ENCODE results near the gene NOVA2. TPM values are rescaled to one million over a fixed set of nuclear protein-coding genes. Genes with fewer than 3 reads are reported as not detected.

The NOVA2 gene
- total and polyA plus RNA-seq, 2 of the 8 experiments (the other 6 are each of a cell fraction or from before 2014, with no cell fraction given) = 3.2 to 24.6 TPM

DNA sequence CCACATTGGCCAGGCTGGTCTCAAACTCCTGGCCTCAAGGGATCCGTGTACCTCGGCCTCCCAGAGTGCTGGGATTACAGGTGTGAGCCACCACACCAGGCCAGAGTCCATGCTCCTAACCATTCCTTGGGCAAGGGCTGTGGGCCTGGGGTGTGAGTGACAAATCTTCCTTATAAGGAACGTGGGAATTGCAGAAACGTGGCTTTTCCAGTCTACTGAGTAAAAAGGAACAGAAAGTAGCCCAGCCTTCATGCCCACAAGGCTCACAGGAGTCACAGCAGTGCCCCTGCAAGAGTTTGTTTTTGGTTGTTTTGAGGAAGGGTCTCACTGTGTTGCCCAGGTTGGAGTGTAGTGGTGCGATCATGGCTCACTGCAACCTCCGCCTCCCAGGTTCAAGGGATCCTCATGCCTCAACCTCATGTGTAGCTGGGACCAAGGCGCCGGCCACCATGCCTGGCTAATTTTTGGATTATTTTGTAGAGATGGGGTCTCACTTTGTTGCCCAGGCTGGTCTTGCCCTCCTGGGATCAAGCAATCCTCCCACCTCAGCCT lies 76.3 kb downstream of the NOVA2 start (continued):
- TF ChIP-seq, protein P1, sequence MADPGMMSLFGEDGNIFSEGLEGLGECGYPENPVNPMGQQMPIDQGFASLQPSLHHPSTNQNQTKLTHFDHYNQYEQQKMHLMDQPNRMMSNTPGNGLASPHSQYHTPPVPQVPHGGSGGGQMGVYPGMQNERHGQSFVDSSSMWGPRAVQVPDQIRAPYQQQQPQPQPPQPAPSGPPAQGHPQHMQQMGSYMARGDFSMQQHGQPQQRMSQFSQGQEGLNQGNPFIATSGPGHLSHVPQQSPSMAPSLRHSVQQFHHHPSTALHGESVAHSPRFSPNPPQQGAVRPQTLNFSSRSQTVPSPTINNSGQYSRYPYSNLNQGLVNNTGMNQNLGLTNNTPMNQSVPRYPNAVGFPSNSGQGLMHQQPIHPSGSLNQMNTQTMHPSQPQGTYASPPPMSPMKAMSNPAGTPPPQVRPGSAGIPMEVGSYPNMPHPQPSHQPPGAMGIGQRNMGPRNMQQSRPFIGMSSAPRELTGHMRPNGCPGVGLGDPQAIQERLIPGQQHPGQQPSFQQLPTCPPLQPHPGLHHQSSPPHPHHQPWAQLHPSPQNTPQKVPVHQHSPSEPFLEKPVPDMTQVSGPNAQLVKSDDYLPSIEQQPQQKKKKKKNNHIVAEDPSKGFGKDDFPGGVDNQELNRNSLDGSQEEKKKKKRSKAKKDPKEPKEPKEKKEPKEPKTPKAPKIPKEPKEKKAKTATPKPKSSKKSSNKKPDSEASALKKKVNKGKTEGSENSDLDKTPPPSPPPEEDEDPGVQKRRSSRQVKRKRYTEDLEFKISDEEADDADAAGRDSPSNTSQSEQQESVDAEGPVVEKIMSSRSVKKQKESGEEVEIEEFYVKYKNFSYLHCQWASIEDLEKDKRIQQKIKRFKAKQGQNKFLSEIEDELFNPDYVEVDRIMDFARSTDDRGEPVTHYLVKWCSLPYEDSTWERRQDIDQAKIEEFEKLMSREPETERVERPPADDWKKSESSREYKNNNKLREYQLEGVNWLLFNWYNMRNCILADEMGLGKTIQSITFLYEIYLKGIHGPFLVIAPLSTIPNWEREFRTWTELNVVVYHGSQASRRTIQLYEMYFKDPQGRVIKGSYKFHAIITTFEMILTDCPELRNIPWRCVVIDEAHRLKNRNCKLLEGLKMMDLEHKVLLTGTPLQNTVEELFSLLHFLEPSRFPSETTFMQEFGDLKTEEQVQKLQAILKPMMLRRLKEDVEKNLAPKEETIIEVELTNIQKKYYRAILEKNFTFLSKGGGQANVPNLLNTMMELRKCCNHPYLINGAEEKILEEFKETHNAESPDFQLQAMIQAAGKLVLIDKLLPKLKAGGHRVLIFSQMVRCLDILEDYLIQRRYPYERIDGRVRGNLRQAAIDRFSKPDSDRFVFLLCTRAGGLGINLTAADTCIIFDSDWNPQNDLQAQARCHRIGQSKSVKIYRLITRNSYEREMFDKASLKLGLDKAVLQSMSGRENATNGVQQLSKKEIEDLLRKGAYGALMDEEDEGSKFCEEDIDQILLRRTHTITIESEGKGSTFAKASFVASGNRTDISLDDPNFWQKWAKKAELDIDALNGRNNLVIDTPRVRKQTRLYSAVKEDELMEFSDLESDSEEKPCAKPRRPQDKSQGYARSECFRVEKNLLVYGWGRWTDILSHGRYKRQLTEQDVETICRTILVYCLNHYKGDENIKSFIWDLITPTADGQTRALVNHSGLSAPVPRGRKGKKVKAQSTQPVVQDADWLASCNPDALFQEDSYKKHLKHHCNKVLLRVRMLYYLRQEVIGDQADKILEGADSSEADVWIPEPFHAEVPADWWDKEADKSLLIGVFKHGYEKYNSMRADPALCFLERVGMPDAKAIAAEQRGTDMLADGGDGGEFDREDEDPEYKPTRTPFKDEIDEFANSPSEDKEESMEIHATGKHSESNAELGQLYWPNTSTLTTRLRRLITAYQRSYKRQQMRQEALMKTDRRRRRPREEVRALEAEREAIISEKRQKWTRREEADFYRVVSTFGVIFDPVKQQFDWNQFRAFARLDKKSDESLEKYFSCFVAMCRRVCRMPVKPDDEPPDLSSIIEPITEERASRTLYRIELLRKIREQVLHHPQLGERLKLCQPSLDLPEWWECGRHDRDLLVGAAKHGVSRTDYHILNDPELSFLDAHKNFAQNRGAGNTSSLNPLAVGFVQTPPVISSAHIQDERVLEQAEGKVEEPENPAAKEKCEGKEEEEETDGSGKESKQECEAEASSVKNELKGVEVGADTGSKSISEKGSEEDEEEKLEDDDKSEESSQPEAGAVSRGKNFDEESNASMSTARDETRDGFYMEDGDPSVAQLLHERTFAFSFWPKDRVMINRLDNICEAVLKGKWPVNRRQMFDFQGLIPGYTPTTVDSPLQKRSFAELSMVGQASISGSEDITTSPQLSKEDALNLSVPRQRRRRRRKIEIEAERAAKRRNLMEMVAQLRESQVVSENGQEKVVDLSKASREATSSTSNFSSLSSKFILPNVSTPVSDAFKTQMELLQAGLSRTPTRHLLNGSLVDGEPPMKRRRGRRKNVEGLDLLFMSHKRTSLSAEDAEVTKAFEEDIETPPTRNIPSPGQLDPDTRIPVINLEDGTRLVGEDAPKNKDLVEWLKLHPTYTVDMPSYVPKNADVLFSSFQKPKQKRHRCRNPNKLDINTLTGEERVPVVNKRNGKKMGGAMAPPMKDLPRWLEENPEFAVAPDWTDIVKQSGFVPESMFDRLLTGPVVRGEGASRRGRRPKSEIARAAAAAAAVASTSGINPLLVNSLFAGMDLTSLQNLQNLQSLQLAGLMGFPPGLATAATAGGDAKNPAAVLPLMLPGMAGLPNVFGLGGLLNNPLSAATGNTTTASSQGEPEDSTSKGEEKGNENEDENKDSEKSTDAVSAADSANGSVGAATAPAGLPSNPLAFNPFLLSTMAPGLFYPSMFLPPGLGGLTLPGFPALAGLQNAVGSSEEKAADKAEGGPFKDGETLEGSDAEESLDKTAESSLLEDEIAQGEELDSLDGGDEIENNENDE (IDR thresholded peaks at IDR 0.05; ENCODE audit: insufficient replicate concordance, low read length) = no peak
- TF ChIP-seq KDM4A (IDR thresholded peaks at IDR 0.05; ENCODE audit: low read depth, low read length, severe bottlenecking) (no peak), PHF8 (conservative IDR thresholded peaks at IDR 0.05; ENCODE audit: low read depth, low read length) (no peak), NANOG (IDR thresholded peaks at IDR 0.05; ENCODE audit: insufficient read depth, low read depth, low read length, poor library complexity, severe bottlenecking) (no peak), SRF (IDR thresholded peaks at IDR 0.05; ENCODE audit: low read depth, low read length) (no peak), BRCA1 (IDR thresholded peaks at IDR 0.05; ENCODE audit: low read depth, low read length) (no peak), CHD2 (IDR thresholded peaks at IDR 0.05; ENCODE audit: low read length) (no peak), HDAC6 (IDR thresholded peaks at IDR 0.05; ENCODE audit: low read depth, low read length) (no peak), SIX5 (IDR thresholded peaks at IDR 0.05; ENCODE audit: low read depth, low read length) (no peak)
- TF ChIP-seq, protein P2, sequence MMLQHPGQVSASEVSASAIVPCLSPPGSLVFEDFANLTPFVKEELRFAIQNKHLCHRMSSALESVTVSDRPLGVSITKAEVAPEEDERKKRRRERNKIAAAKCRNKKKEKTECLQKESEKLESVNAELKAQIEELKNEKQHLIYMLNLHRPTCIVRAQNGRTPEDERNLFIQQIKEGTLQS (IDR thresholded peaks at IDR 0.05; ENCODE audit: insufficient read depth, low read depth, low read length) = no peak
- TF ChIP-seq, protein P3, sequence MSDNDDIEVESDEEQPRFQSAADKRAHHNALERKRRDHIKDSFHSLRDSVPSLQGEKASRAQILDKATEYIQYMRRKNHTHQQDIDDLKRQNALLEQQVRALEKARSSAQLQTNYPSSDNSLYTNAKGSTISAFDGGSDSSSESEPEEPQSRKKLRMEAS (IDR thresholded peaks at IDR 0.05) = no peak
